ENCODE data around the gene RNASE4.

GRCh38 chr14:20687362-20688166 lies 3.2 kb downstream of the RNASE4 start:
- no peak for TF ChIP-seq CTCF (IDR thresholded peaks at IDR 0.05 in 8 of 11, conservative IDR thresholded peaks at IDR 0.05 in 3 of 11)
- no peak for TF ChIP-seq POLR2A (IDR thresholded peaks at IDR 0.05)
- no peak for TF ChIP-seq POLR2AphosphoS5 (IDR thresholded peaks at IDR 0.05)
